HS-5 (cell line): ENCODE measurements around the gene CCR9.

Experiments used
- DNase-seq: peaks from one replicate; pipeline ENCODE4 v3.0.0-alpha.2; 2012; ENCODE audit warnings: low read depth

CCR9 gene

GRCh38 chr3:45908761-45909160, 22.4 kb downstream of the CCR9 start:
- DNase-seq = no peak

GRCh38 chr3:45909542-45909941, 23.2 kb downstream of the CCR9 start:
- DNase-seq = no peak

GRCh38 chr3:45910892-45911291, 24.5 kb downstream of the CCR9 start:
- DNase-seq = no peak

- no peak for DNase-seq
Measured at GRCh38 chr3:45911511-45912226, 25.3 kb downstream of the CCR9 start.

GRCh38 chr3:45912435-45912834, 26.1 kb downstream of the CCR9 start:
- DNase-seq = no peak

- no peak for DNase-seq
Measured at GRCh38 chr3:45914362-45915058, 28.2 kb downstream of the CCR9 start.

- no peak for DNase-seq
Measured at GRCh38 chr3:45915059-45915439, 28.7 kb downstream of the CCR9 start.

GRCh38 chr3:45915518-45916231, 29.3 kb downstream of the CCR9 start:
- peak; percentile 34 for DNase-seq

GRCh38 chr3:45917146-45917898, 31.0 kb downstream of the CCR9 start:
- DNase-seq = no peak

- DNase-seq = no peak
Measured at GRCh38 chr3:45921158-45922038, 35.1 kb downstream of the CCR9 start.

- no peak for DNase-seq
Measured at GRCh38 chr3:45922039-45922326, 35.6 kb downstream of the CCR9 start.

- no peak for DNase-seq
Measured at GRCh38 chr3:45922950-45923590, 36.7 kb downstream of the CCR9 start.

- peak; percentile 68 for DNase-seq
Measured at GRCh38 chr3:45923755-45924154, 37.4 kb downstream of the CCR9 start.

- peak; percentile 46 for DNase-seq
Measured at GRCh38 chr3:45927881-45928280, 41.5 kb downstream of the CCR9 start.

- no peak for DNase-seq
Measured at GRCh38 chr3:45929042-45929679, 42.8 kb downstream of the CCR9 start.

- DNase-seq = no peak
Measured at GRCh38 chr3:45931496-45931895, 45.2 kb downstream of the CCR9 start.

- no peak for DNase-seq
Measured at GRCh38 chr3:45932112-45932511, 45.8 kb downstream of the CCR9 start.

- DNase-seq = no peak
Measured at GRCh38 chr3:45933591-45933990, 47.2 kb downstream of the CCR9 start.

- DNase-seq = no peak
Measured at GRCh38 chr3:45936261-45936660, 49.9 kb downstream of the CCR9 start.

GRCh38 chr3:45937206-45938042, 51.1 kb downstream of the CCR9 start:
- no peak for DNase-seq
